Activated T-helper 2 cell treated with anti-CD3 and anti-CD28 coated beads, Interferon-gamma antibody, Interleukin-2, Interleukin-4, amounts not matched to agents 10 μg/mL and 5 μg/mL and 100 μg/mL, durations not matched to agents 14 hours and 24 hours and 36 hours (primary cell): ENCODE results near the gene NEK9. TPM values are rescaled to one million over a fixed set of nuclear protein-coding genes. Genes with fewer than 3 reads are reported as not detected.

Experiments used
- DNase-seq: peaks from one replicate; pipeline ENCODE4 v3.0.0; 2021; ENCODE audit warnings: low spot score
- H3K27ac Mint-ChIP-seq: one replicate; pipeline ENCODE4 v1.8.0; 2021; ENCODE audit warnings: mixed read lengths
- H3K27me3 Mint-ChIP-seq: one replicate; pipeline ENCODE4 v1.8.0; 2021; ENCODE audit warnings: low read depth, mixed read lengths
- H3K36me3 Mint-ChIP-seq: one replicate; pipeline ENCODE4 v1.8.0; 2021; ENCODE audit warnings: low read depth, mixed read lengths
- H3K4me1 Mint-ChIP-seq: one replicate; pipeline ENCODE4 v1.8.0; 2021; ENCODE audit warnings: low read depth, mixed read lengths
- H3K4me3 Mint-ChIP-seq: one replicate; pipeline ENCODE4 v1.8.0; 2021; ENCODE audit warnings: low read depth, mild to moderate bottlenecking, moderate library complexity, mixed read lengths
- H3K9me3 Mint-ChIP-seq: one replicate; pipeline ENCODE4 v1.8.0; 2021; ENCODE audit warnings: mixed read lengths
- intact Hi-C: fragments of 100-400 bp; cut with micrococcal nuclease; formaldehyde crosslinking; loops from one replicate; pipeline ENCODE4 v1.15.1; 2023
- total RNA-seq: library from RNA; stranded (reverse); gene quantifications from 2 replicates; pipeline ENCODE4 v1.2.3, GENCODE V29; 2022

The NEK9 gene
- total RNA-seq, 1 donor from 2014 or later = 69.8 TPM

GRCh38 chr14:75050852-75051555 lies 75.8 kb downstream of the NEK9 start, which contains the start of gene MLH3:
Gene MLH3 (minus strand): TSS chr14:75051467. CDS start chr14:75049655, 1,812 bp downstream.
- peak; percentile 73 for DNase-seq
- Mint-ChIP-seq H3K9me3 (no peaks in the 10 kb centered on the region), H3K27me3 (no peaks in the 10 kb centered on the region), H3K36me3 (peaks cover 75% of the 10 kb centered on the region), H3K27ac (peak within 1 kb of the TSS; percentile 93), H3K4me3 (peak within 1 kb of the TSS; percentile 88), H3K4me1 (peaks cover 64% of the 10 kb centered on the region)
- intact Hi-C loops = loop anchor here (1.0 kb wide), 1 partner anchor 12 kb away; no protein-coding TSS in a partner anchor

- Mint-ChIP-seq H3K4me3 (peak overlapping the region; percentile 88), H3K27me3 (no peaks in the 10 kb centered on the region), H3K4me1 (peaks cover 62% of the 10 kb centered on the region), H3K36me3 (peaks cover 71% of the 10 kb centered on the region), H3K27ac (no peak overlapping the region), H3K9me3 (no peaks in the 10 kb centered on the region)
- no peak for DNase-seq
- intact Hi-C loops = loop anchor here (5.0 kb wide), 1 partner anchor 37 kb away; no protein-coding TSS in a partner anchor
Measured at GRCh38 chr14:75049731-75050201, 77.1 kb downstream of the NEK9 start.

GRCh38 chr14:75049136-75049535 lies 77.7 kb downstream of the NEK9 start:
- Mint-ChIP-seq H3K4me3 (no peak overlapping the region), H3K27me3 (no peaks in the 10 kb centered on the region), H3K36me3 (peaks cover 72% of the 10 kb centered on the region), H3K9me3 (no peaks in the 10 kb centered on the region), H3K4me1 (peaks cover 66% of the 10 kb centered on the region), H3K27ac (no peak overlapping the region)
- DNase-seq = no peak
- intact Hi-C loops = loop anchor here (5.0 kb wide), 1 partner anchor 37 kb away; no protein-coding TSS in a partner anchor

GRCh38 chr14:75048101-75048500 lies 78.7 kb downstream of the NEK9 start:
- no peaks in the 10 kb centered on the region for H3K9me3 Mint-ChIP-seq
- intact Hi-C loops = loop anchor here (5.0 kb wide), 1 partner anchor 36 kb away; no protein-coding TSS in a partner anchor
- H3K4me1 Mint-ChIP-seq = peaks cover 56% of the 10 kb centered on the region
- no peaks in the 10 kb centered on the region for H3K27me3 Mint-ChIP-seq
- H3K27ac Mint-ChIP-seq = no peak overlapping the region
- DNase-seq = no peak
- peaks cover 67% of the 10 kb centered on the region for H3K36me3 Mint-ChIP-seq
- H3K4me3 Mint-ChIP-seq = no peak overlapping the region

- intact Hi-C loops = loop anchor here (5.0 kb wide), 1 partner anchor 35 kb away; no protein-coding TSS in a partner anchor
- H3K27ac Mint-ChIP-seq = no peak overlapping the region
Measured at GRCh38 chr14:75047506-75047905, 79.3 kb downstream of the NEK9 start.

GRCh38 chr14:75046899-75047298 lies 79.9 kb downstream of the NEK9 start:
- Mint-ChIP-seq H3K9me3 (no peaks in the 10 kb centered on the region), H3K27ac (peak overlapping the region; percentile 66), H3K36me3 (peaks cover 69% of the 10 kb centered on the region), H3K4me1 (peaks cover 46% of the 10 kb centered on the region), H3K4me3 (no peak overlapping the region), H3K27me3 (no peaks in the 10 kb centered on the region)
- intact Hi-C loops = loop anchor here (5.0 kb wide), 1 partner anchor 35 kb away; no protein-coding TSS in a partner anchor
- DNase-seq = no peak

More at GRCh38 chr14:75047506-75047905, 79.3 kb downstream of the NEK9 start:
- Mint-ChIP-seq H3K4me1 (peaks cover 50% of the 10 kb centered on the region), H3K27me3 (no peaks in the 10 kb centered on the region), H3K36me3 (peaks cover 63% of the 10 kb centered on the region), H3K9me3 (no peaks in the 10 kb centered on the region), H3K4me3 (no peak overlapping the region)
- DNase-seq = no peak

GRCh38 chr14:75046275-75046674 lies 80.6 kb downstream of the NEK9 start:
- no peaks in the 10 kb centered on the region for H3K27me3 Mint-ChIP-seq
- intact Hi-C loops = loop anchor here (5.0 kb wide), 1 partner anchor 34 kb away; no protein-coding TSS in a partner anchor
- H3K9me3 Mint-ChIP-seq = no peaks in the 10 kb centered on the region
- no peak for DNase-seq
- H3K36me3 Mint-ChIP-seq = peaks cover 70% of the 10 kb centered on the region
- H3K4me3 Mint-ChIP-seq = no peak overlapping the region
- H3K27ac Mint-ChIP-seq = no peak overlapping the region
- H3K4me1 Mint-ChIP-seq = peaks cover 42% of the 10 kb centered on the region

GRCh38 chr14:75044752-75045151 lies 82.1 kb downstream of the NEK9 start:
- H3K27ac Mint-ChIP-seq = no peak overlapping the region
- peaks cover 32% of the 10 kb centered on the region for H3K4me1 Mint-ChIP-seq
- intact Hi-C loops = loop anchor here (5.0 kb wide), 1 partner anchor 32 kb away; no protein-coding TSS in a partner anchor

GRCh38 chr14:75044322-75044721 lies 82.5 kb downstream of the NEK9 start:
- Mint-ChIP-seq H3K4me1 (peaks cover 29% of the 10 kb centered on the region), H3K4me3 (no peak overlapping the region), H3K9me3 (no peaks in the 10 kb centered on the region), H3K36me3 (peaks cover 65% of the 10 kb centered on the region), H3K27me3 (no peaks in the 10 kb centered on the region), H3K27ac (peak overlapping the region; percentile 42)
- intact Hi-C loops = no loop called here
- DNase-seq = no peak

More at GRCh38 chr14:75044752-75045151, 82.1 kb downstream of the NEK9 start:
- no peak overlapping the region for H3K4me3 Mint-ChIP-seq
- H3K9me3 Mint-ChIP-seq = no peaks in the 10 kb centered on the region
- H3K36me3 Mint-ChIP-seq = peaks cover 69% of the 10 kb centered on the region
- no peaks in the 10 kb centered on the region for H3K27me3 Mint-ChIP-seq
- no peak for DNase-seq

GRCh38 chr14:75042035-75042434 lies 84.8 kb downstream of the NEK9 start:
- intact Hi-C loops = no loop called here
- DNase-seq = no peak
- Mint-ChIP-seq H3K9me3 (no peaks in the 10 kb centered on the region), H3K27me3 (no peaks in the 10 kb centered on the region), H3K4me1 (peaks cover 16% of the 10 kb centered on the region), H3K4me3 (no peak overlapping the region), H3K27ac (no peak overlapping the region), H3K36me3 (peaks cover 49% of the 10 kb centered on the region)

- intact Hi-C loops = no loop called here
- Mint-ChIP-seq H3K36me3 (peaks cover 49% of the 10 kb centered on the region), H3K4me1 (peaks cover 12% of the 10 kb centered on the region), H3K27ac (no peak overlapping the region), H3K27me3 (no peaks in the 10 kb centered on the region), H3K9me3 (no peaks in the 10 kb centered on the region), H3K4me3 (no peak overlapping the region)
- no peak for DNase-seq
Measured at GRCh38 chr14:75041613-75042012, 85.2 kb downstream of the NEK9 start.

- Mint-ChIP-seq H3K9me3 (no peaks in the 10 kb centered on the region), H3K27ac (no peak overlapping the region), H3K4me1 (peaks cover 10% of the 10 kb centered on the region), H3K36me3 (peaks cover 48% of the 10 kb centered on the region), H3K4me3 (no peak overlapping the region), H3K27me3 (no peaks in the 10 kb centered on the region)
- intact Hi-C loops = no loop called here
- no peak for DNase-seq
Measured at GRCh38 chr14:75040959-75041358, 85.9 kb downstream of the NEK9 start.

GRCh38 chr14:75040507-75040906 lies 86.3 kb downstream of the NEK9 start:
- H3K4me3 Mint-ChIP-seq = no peak overlapping the region
- H3K27ac Mint-ChIP-seq = no peak overlapping the region
- no peaks in the 10 kb centered on the region for H3K27me3 Mint-ChIP-seq
- no peak for DNase-seq
- no peaks in the 10 kb centered on the region for H3K9me3 Mint-ChIP-seq
- peaks cover 48% of the 10 kb centered on the region for H3K36me3 Mint-ChIP-seq
- peaks cover 8% of the 10 kb centered on the region for H3K4me1 Mint-ChIP-seq
- intact Hi-C loops = no loop called here
